Skeletal muscle satellite cell (primary cell): Measurements from ENCODE around the gene SCCPDH. TPM values are rescaled to one million over a fixed set of nuclear protein-coding genes. Genes with fewer than 3 reads are reported as not detected.

Experiments used
- H3K27me3 ChIP-seq: 2 replicates; pipeline ENCODE4 v1.7.0; 2013; ENCODE audit warnings: low read length; ENCODE audit not compliant: control insufficient read depth, insufficient read depth
- H3K36me3 ChIP-seq: 2 replicates; pipeline ENCODE4 v1.7.0; 2013; ENCODE audit warnings: mild to moderate bottlenecking, control low read depth, low read length; ENCODE audit not compliant: insufficient read depth
- H3K4me1 ChIP-seq: 2 replicates; pipeline ENCODE4 v1.7.0; 2013; ENCODE audit warnings: low read length; ENCODE audit not compliant: control insufficient read depth, insufficient read depth
- H3K4me2 ChIP-seq: 2 replicates; pipeline ENCODE4 v1.7.0; 2013; ENCODE audit warnings: mild to moderate bottlenecking, low read length
- H3K4me3 ChIP-seq: 2 replicates; pipeline ENCODE4 v1.7.0; 2013; ENCODE audit warnings: low read length
- H3K9ac ChIP-seq: 2 replicates; pipeline ENCODE4 v1.7.0; 2013; ENCODE audit warnings: mild to moderate bottlenecking, low read depth, low read length, moderate library complexity
- H3K9me3 ChIP-seq: replicated peaks from 2 replicates; pipeline ENCODE4 v1.7.0; 2013; ENCODE audit warnings: mild to moderate bottlenecking, control low read depth, low read length
- total RNA-seq: library from RNA; depleted of rRNA; stranded (reverse); fragments of >200 nt; gene quantifications from 2 replicates; pipeline ENCODE4 v1.2.3, GENCODE V29; 2012; rRNA removed

SCCPDH gene
- 32.4 and 38.4 TPM in 2 replicates for total RNA-seq

- no peaks in the 10 kb centered on the region for H3K27me3 ChIP-seq
- peak within 1 kb of the TSS; percentile 99 for H3K4me2 ChIP-seq
- peak within 1 kb of the TSS; percentile 93 for H3K4me3 ChIP-seq
- no peaks in the 10 kb centered on the region for H3K9me3 ChIP-seq
- H3K9ac ChIP-seq = peak within 1 kb of the TSS; percentile 86
- peaks cover 21% of the 10 kb centered on the region for H3K36me3 ChIP-seq
- peaks cover 6% of the 10 kb centered on the region for H3K4me1 ChIP-seq
These were observed at the start of gene SCCPDH for GRCh38 chr1:246724016-246724730. Gene SCCPDH (plus strand): TSS chr1:246724409. CDS start chr1:246724423, 14 bp downstream.

- H3K36me3 ChIP-seq = no peaks in the 10 kb centered on the region
- H3K4me2 ChIP-seq = no peak overlapping the region
- no peak overlapping the region for H3K9ac ChIP-seq
- no peaks in the 10 kb centered on the region for H3K27me3 ChIP-seq
- H3K9me3 ChIP-seq = no peaks in the 10 kb centered on the region
- peaks cover 25% of the 10 kb centered on the region for H3K4me1 ChIP-seq
- H3K4me3 ChIP-seq = no peak overlapping the region
These were observed 46.4 kb upstream of the SCCPDH start for GRCh38 chr1:246677842-246678241.

- H3K9ac ChIP-seq = no peak overlapping the region
- H3K27me3 ChIP-seq = no peaks in the 10 kb centered on the region
- H3K4me1 ChIP-seq = peaks cover 25% of the 10 kb centered on the region
- H3K36me3 ChIP-seq = no peaks in the 10 kb centered on the region
- H3K4me3 ChIP-seq = no peak overlapping the region
- no peaks in the 10 kb centered on the region for H3K9me3 ChIP-seq
- H3K4me2 ChIP-seq = no peak overlapping the region
These were observed 45.1 kb upstream of the SCCPDH start for GRCh38 chr1:246678816-246679793.

GRCh38 chr1:246679794-246680177 is 44.4 kb upstream of the SCCPDH start:
- Histone ChIP-seq H3K9ac (peak overlapping the region; percentile 7), H3K4me2 (peak overlapping the region; percentile 62), H3K36me3 (no peaks in the 10 kb centered on the region), H3K4me1 (peaks cover 25% of the 10 kb centered on the region), H3K4me3 (no peak overlapping the region), H3K27me3 (no peaks in the 10 kb centered on the region), H3K9me3 (no peaks in the 10 kb centered on the region)

- Histone ChIP-seq H3K4me2 (peak overlapping the region; percentile 62), H3K9me3 (no peaks in the 10 kb centered on the region), H3K4me3 (peak overlapping the region; percentile 42), H3K36me3 (no peaks in the 10 kb centered on the region), H3K27me3 (no peaks in the 10 kb centered on the region), H3K9ac (peak overlapping the region; percentile 7), H3K4me1 (peaks cover 25% of the 10 kb centered on the region)
These were observed 44.0 kb upstream of the SCCPDH start for GRCh38 chr1:246680190-246680589.

GRCh38 chr1:246680696-246681130 is 43.5 kb upstream of the SCCPDH start:
- no peaks in the 10 kb centered on the region for H3K36me3 ChIP-seq
- H3K9me3 ChIP-seq = no peaks in the 10 kb centered on the region
- H3K4me3 ChIP-seq = peak overlapping the region; percentile 42
- H3K4me2 ChIP-seq = peak overlapping the region; percentile 62
- H3K4me1 ChIP-seq = peaks cover 25% of the 10 kb centered on the region
- H3K9ac ChIP-seq = peak overlapping the region; percentile 15
- H3K27me3 ChIP-seq = no peaks in the 10 kb centered on the region

GRCh38 chr1:246681900-246682895 is 42.0 kb upstream of the SCCPDH start:
- no peaks in the 10 kb centered on the region for H3K27me3 ChIP-seq
- no peaks in the 10 kb centered on the region for H3K9me3 ChIP-seq
- no peak overlapping the region for H3K9ac ChIP-seq
- no peaks in the 10 kb centered on the region for H3K36me3 ChIP-seq
- H3K4me2 ChIP-seq = no peak overlapping the region
- H3K4me1 ChIP-seq = peaks cover 25% of the 10 kb centered on the region
- H3K4me3 ChIP-seq = no peak overlapping the region

GRCh38 chr1:246683521-246683920 is 40.7 kb upstream of the SCCPDH start:
- Histone ChIP-seq H3K9ac (no peak overlapping the region), H3K27me3 (no peaks in the 10 kb centered on the region), H3K4me3 (no peak overlapping the region), H3K36me3 (no peaks in the 10 kb centered on the region), H3K9me3 (no peaks in the 10 kb centered on the region), H3K4me2 (no peak overlapping the region), H3K4me1 (peaks cover 25% of the 10 kb centered on the region)

GRCh38 chr1:246687002-246687401 is 37.2 kb upstream of the SCCPDH start:
- Histone ChIP-seq H3K4me2 (no peak overlapping the region), H3K9ac (no peak overlapping the region), H3K4me3 (no peak overlapping the region), H3K36me3 (no peaks in the 10 kb centered on the region), H3K27me3 (no peaks in the 10 kb centered on the region), H3K4me1 (peaks cover 8% of the 10 kb centered on the region), H3K9me3 (no peaks in the 10 kb centered on the region)

GRCh38 chr1:246689409-246690008 is 34.7 kb upstream of the SCCPDH start:
- H3K4me2 ChIP-seq = peak overlapping the region; percentile 96
- no peaks in the 10 kb centered on the region for H3K9me3 ChIP-seq
- H3K36me3 ChIP-seq = no peaks in the 10 kb centered on the region
- H3K4me1 ChIP-seq = peaks cover 4% of the 10 kb centered on the region
- H3K4me3 ChIP-seq = peak overlapping the region; percentile 73
- peak overlapping the region; percentile 65 for H3K9ac ChIP-seq
- no peaks in the 10 kb centered on the region for H3K27me3 ChIP-seq
